ENCODE measurements around the gene LCN12. TPM values are rescaled to one million over a fixed set of nuclear protein-coding genes. Genes with fewer than 3 reads are reported as not detected.

LCN12 gene
- total RNA-seq, 1 experiment from 2014 or later, result 4.2 TPM

DNA sequence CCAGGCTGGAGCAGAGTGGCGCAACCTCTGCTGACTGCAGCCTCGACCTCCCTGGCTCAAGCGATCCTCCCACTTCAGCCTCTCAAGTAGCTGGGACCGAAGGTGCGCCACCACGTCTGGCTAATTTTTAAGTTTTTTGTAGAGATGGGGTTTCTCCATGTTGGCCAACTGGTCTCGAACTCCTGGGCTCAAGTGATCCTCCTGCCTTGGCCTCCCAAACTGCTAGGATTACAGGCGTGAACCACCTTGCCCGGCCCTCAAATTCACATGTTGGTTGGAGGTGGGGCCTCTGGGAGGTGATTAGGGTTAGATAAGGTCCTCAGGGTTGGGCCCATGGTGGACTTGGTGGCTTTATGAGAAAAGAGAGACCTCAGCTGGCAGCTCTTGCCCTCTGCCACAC lies 10.1 kb downstream of the LCN12 start:
- H4K20me1 ChIP-seq (ENCODE audit: insufficient read depth), result no peaks in the 10 kb centered on the region
- no peak overlapping the region for H3K4me2 ChIP-seq (ENCODE audit: low read length)
- ATAC-seq, result no peak
- POLR2A ChIA-PET, result no interaction called here
- H3K27ac ChIP-seq (ENCODE audit: low read depth, low read length), result no peak overlapping the region
- no peak overlapping the region for H3K9ac ChIP-seq (ENCODE audit: low read length)
- no peaks in the 10 kb centered on the region for H3K79me2 ChIP-seq (ENCODE audit: insufficient read depth, low read length)
- intact Hi-C loops (cut with micrococcal nuclease), result no loop called here
- no peak overlapping the region for H3K4me3 ChIP-seq (replicated peaks in 1 of 2; ENCODE audit: low read depth in 1 of 2, low read length in 2 of 2)
- no peaks in the 10 kb centered on the region for H3K36me3 ChIP-seq (ENCODE audit: control insufficient read depth in 1 of 2, insufficient read depth in 2 of 2, low read length in 2 of 2)
- no peaks in the 10 kb centered on the region for H3K9me3 ChIP-seq (ENCODE audit: control insufficient read depth in 1 of 2, insufficient read depth in 1 of 2, low read depth in 1 of 2, low read length in 2 of 2)
- no peak for DNase-seq (ENCODE audit: low read depth, low spot score)
- H3K9me2 ChIP-seq (ENCODE audit: insufficient read depth), result no peaks in the 10 kb centered on the region
- CTCF ChIA-PET, result interaction anchor here (1.6 kb wide), 1 partner anchor 14 kb away, joined by 3 read pairs; no protein-coding TSS in a partner anchor
- TF ChIP-seq POLR2A (IDR thresholded peaks at IDR 0.05; ENCODE audit: borderline replicate concordance, extremely low read depth, insufficient read depth, insufficient read length), result no peak
- TF ChIP-seq SIN3A (IDR thresholded peaks at IDR 0.05; ENCODE audit: low read depth), result no peak
- TF ChIP-seq, protein P1, sequence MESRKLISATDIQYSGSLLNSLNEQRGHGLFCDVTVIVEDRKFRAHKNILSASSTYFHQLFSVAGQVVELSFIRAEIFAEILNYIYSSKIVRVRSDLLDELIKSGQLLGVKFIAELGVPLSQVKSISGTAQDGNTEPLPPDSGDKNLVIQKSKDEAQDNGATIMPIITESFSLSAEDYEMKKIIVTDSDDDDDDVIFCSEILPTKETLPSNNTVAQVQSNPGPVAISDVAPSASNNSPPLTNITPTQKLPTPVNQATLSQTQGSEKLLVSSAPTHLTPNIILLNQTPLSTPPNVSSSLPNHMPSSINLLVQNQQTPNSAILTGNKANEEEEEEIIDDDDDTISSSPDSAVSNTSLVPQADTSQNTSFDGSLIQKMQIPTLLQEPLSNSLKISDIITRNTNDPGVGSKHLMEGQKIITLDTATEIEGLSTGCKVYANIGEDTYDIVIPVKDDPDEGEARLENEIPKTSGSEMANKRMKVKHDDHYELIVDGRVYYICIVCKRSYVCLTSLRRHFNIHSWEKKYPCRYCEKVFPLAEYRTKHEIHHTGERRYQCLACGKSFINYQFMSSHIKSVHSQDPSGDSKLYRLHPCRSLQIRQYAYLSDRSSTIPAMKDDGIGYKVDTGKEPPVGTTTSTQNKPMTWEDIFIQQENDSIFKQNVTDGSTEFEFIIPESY (IDR thresholded peaks at IDR 0.05; ENCODE audit: extremely low read depth, insufficient replicate concordance, low read length), result no peak
- TF ChIP-seq FOSL1 (IDR thresholded peaks at IDR 0.05; ENCODE audit: low read depth), result no peak
- TF ChIP-seq SRF (IDR thresholded peaks at IDR 0.05; ENCODE audit: low read depth), result no peak
- no peak for TF ChIP-seq JUND (IDR thresholded peaks at IDR 0.05)
- TF ChIP-seq ZNF274 (IDR thresholded peaks at IDR 0.05; ENCODE audit: low read depth, low read length), result no peak
- TF ChIP-seq EGR1 (IDR thresholded peaks at IDR 0.05; ENCODE audit: low read depth), result no peak
- no peak for TF ChIP-seq SP1 (IDR thresholded peaks at IDR 0.05; ENCODE audit: low read depth)
- TF ChIP-seq CBX3 (IDR thresholded peaks at IDR 0.05; ENCODE audit: low read depth), result no peak
- TF ChIP-seq, protein P2, sequence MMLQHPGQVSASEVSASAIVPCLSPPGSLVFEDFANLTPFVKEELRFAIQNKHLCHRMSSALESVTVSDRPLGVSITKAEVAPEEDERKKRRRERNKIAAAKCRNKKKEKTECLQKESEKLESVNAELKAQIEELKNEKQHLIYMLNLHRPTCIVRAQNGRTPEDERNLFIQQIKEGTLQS (IDR thresholded peaks at IDR 0.05), result no peak
- no peak for TF ChIP-seq ZFX (IDR thresholded peaks at IDR 0.05)
- TF ChIP-seq, protein P3, sequence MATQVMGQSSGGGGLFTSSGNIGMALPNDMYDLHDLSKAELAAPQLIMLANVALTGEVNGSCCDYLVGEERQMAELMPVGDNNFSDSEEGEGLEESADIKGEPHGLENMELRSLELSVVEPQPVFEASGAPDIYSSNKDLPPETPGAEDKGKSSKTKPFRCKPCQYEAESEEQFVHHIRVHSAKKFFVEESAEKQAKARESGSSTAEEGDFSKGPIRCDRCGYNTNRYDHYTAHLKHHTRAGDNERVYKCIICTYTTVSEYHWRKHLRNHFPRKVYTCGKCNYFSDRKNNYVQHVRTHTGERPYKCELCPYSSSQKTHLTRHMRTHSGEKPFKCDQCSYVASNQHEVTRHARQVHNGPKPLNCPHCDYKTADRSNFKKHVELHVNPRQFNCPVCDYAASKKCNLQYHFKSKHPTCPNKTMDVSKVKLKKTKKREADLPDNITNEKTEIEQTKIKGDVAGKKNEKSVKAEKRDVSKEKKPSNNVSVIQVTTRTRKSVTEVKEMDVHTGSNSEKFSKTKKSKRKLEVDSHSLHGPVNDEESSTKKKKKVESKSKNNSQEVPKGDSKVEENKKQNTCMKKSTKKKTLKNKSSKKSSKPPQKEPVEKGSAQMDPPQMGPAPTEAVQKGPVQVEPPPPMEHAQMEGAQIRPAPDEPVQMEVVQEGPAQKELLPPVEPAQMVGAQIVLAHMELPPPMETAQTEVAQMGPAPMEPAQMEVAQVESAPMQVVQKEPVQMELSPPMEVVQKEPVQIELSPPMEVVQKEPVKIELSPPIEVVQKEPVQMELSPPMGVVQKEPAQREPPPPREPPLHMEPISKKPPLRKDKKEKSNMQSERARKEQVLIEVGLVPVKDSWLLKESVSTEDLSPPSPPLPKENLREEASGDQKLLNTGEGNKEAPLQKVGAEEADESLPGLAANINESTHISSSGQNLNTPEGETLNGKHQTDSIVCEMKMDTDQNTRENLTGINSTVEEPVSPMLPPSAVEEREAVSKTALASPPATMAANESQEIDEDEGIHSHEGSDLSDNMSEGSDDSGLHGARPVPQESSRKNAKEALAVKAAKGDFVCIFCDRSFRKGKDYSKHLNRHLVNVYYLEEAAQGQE (IDR thresholded peaks at IDR 0.05; ENCODE audit: low read depth), result no peak
- TF ChIP-seq EZH2 (IDR thresholded peaks at IDR 0.05), result no peak
- peaks cover 11 to 28% of the 10 kb centered on the region in 2 experiments for H3K4me1 ChIP-seq (ENCODE audit: control insufficient read depth in 1 of 2, insufficient read depth in 2 of 2, low read length in 2 of 2)
- H3K27me3 ChIP-seq (ENCODE audit: insufficient read depth, low read length), result no peaks in the 10 kb centered on the region
- RAD21 ChIA-PET (ENCODE audit: low non-redundant PET in 1 of 2, low total read pairs in 2 of 2, uncharacterized antibody in 2 of 2, unreplicated experiment in 2 of 2), result no interaction called here
- no TSS peak for BruUV-seq (replicated peaks)
- no peak overlapping the region for H2AFZ ChIP-seq (ENCODE audit: low read depth, low read length, poor library complexity, severe bottlenecking)
